Fibroblast of peridontal ligament (primary cell): Measurements from ENCODE around the gene AP1G2.

Source experiments
- DNase-seq: peaks from one replicate; pipeline ENCODE4 v3.0.0-alpha.2; 2010; ENCODE audit errors: extremely low read depth

AP1G2 gene

DNA sequence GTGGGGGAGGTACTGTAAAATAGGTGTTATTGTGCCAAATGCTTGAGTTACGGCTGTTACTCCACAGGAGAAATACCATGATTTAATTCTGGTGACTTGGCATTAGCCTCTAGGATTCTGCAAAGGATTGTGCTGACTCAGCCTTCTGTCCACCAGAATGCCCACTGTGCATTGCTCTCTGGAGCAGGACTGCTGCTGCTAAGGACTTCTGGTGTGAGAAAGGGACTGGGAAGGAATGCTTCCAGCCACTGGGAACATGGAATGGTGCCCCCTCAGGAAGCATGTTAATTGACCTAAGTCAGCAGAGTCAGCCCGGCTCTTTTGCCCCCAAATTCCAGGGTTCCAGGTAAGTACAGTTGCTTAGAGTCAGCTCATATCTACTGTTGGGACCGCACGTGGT lies 48.9 kb downstream of the AP1G2 start:
- peak; percentile 1 for DNase-seq

- no peak for DNase-seq
These were observed 49.8 kb downstream of the AP1G2 start for GRCh38 chr14:23517650-23518326.

- no peak for DNase-seq
These were observed 53.0 kb downstream of the AP1G2 start for GRCh38 chr14:23514644-23514957.

GRCh38 chr14:23513818-23514643 lies 53.6 kb downstream of the AP1G2 start:
- no peak for DNase-seq

DNA sequence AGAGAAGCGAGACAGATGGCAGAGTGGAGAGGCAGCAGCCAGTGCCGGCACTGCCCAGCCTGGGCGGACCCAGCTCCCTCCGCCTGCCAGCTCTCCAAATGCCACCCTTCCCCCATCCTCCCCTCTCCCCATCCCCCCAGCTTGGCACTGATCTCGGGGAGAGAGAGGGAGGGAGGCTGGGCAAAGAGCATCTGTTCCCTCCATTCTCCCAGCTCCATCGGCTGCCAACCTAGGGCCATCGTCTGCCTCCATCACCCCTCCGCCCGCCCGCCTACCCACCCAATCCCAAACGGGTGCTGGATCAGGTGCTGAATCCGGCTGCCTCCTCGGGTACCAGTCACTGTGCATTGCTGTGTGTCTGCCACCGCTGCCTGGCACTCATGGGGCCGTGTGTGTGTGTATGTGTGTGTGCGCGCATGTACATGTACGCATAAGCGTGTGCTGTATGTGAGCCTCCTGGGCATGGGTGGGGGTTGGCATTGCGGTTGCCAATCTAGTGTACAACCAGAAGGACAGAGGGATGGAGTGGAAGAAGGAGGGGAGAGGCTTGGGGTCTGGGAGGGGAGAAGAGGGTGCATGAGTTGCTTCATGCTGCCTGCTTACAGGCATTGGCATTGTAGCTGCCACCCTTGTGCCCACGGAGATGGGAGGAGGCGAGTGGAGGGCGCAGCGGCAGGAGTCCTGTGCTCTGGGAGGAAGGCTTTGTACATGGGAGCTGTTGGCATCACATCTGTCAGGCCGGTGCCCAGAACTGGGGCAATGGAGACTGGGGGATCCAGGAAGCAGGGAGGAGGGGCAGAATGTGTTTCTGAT lies 54.4 kb downstream of the AP1G2 start:
- DNase-seq: no peak

DNA sequence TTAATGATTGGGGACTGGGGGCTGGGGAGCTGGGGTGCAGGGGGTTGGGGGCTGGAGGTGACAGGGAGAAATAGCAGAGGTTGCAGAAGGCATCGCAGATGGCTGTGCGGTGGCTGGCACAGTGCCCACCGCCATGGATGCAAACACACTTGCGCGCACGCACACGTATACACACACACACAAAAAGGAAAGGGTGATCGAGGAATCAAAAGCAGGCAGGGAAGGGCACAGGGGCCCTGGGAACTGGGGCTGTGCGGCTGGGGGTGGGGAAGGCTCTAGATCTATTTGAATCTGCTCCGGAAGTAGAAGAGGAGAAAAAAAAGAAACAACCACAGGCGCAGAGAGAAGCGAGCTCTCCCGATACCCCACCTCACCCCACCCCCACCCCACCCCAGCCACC lies 55.4 kb downstream of the AP1G2 start:
- no peak for DNase-seq
